Measurements from ENCODE around the gene GPHN. TPM values are rescaled to one million over a fixed set of nuclear protein-coding genes. Genes with fewer than 3 reads are reported as not detected.

GPHN gene
- total RNA-seq, 1 donor from 2014 or later, result 28.5 TPM

DNA sequence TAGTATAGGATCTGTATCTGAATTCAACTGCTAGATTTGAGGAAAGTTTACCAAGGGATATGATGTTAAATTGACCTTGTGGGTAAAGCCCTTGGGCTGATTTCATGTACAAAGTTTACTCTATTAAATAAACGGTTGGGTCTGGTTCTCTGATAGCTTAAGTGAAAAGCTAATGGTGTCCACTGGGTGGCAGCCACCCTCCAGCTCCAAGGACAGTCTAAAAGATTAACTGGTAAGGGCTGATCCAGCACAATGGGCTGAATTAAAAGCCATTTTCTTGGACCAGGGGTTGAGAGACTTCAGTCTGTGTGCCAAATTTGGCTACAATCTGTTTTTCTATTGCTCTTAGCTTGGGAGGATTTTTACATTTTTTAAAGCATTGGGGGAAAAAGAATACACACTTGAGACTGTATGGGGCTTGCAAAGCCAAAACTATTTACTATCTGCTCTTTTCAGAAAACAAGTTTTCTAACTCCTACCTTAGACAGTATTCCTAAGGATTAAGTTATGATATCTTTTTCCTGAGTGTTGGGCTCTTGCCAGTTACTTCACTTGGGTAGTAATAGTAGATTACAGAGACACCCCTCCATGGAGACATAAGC is 116.5 kb downstream of the GPHN start:
- intact Hi-C loops (cut with DNase I), result no loop called here
- Histone ChIP-seq H3K9me3 (no peaks in the 10 kb centered on the region), H3K27ac (no peak overlapping the region), H3K4me3 (no peak overlapping the region), H3K36me3 (no peaks in the 10 kb centered on the region), H3K27me3 (no peaks in the 10 kb centered on the region), H3K4me1 (no peaks in the 10 kb centered on the region)
- DNase-seq (peak; percentile 54), ATAC-seq (peak; percentile 90)
- TF ChIP-seq CTCF (IDR thresholded peaks at IDR 0.05), result peak; percentile 63

- TF ChIP-seq CTCF (IDR thresholded peaks at IDR 0.05), result no peak
- DNase-seq, result no peak
Observed at GRCh38 chr14:66628636-66629035, 120.7 kb downstream of the GPHN start.

GRCh38 chr14:66629499-66629898 is 121.6 kb downstream of the GPHN start:
- Histone ChIP-seq H3K4me3 (no peak overlapping the region), H3K27ac (no peak overlapping the region), H3K4me1 (no peaks in the 10 kb centered on the region), H3K9me3 (no peaks in the 10 kb centered on the region), H3K27me3 (no peaks in the 10 kb centered on the region), H3K36me3 (no peaks in the 10 kb centered on the region)
- no peak for TF ChIP-seq CTCF (IDR thresholded peaks at IDR 0.05)
- DNase-seq (no peak), ATAC-seq (no peak)
- intact Hi-C loops (cut with DNase I), result no loop called here

More at GRCh38 chr14:66628636-66629035, 120.7 kb downstream of the GPHN start:
- intact Hi-C loops (cut with DNase I), result no loop called here
- H3K9me3 ChIP-seq, result no peaks in the 10 kb centered on the region
- H3K36me3 ChIP-seq, result no peaks in the 10 kb centered on the region
- no peak overlapping the region for H3K27ac ChIP-seq
- H3K4me1 ChIP-seq, result no peaks in the 10 kb centered on the region
- H3K27me3 ChIP-seq, result no peaks in the 10 kb centered on the region
- H3K4me3 ChIP-seq, result no peak overlapping the region
- ATAC-seq, result no peak

GRCh38 chr14:66634876-66635275 is 126.9 kb downstream of the GPHN start:
- intact Hi-C loops (cut with DNase I), result no loop called here
- H3K36me3 ChIP-seq, result no peaks in the 10 kb centered on the region
- DNase-seq (no peak), ATAC-seq (no peak)
- H3K27me3 ChIP-seq, result no peaks in the 10 kb centered on the region
- H3K9me3 ChIP-seq, result no peaks in the 10 kb centered on the region
- no peak overlapping the region for H3K4me3 ChIP-seq
- H3K4me1 ChIP-seq, result no peaks in the 10 kb centered on the region
- no peak for TF ChIP-seq CTCF (IDR thresholded peaks at IDR 0.05)
- no peak overlapping the region for H3K27ac ChIP-seq

GRCh38 chr14:66635435-66635834 is 127.5 kb downstream of the GPHN start:
- Histone ChIP-seq H3K9me3 (no peaks in the 10 kb centered on the region), H3K4me1 (no peaks in the 10 kb centered on the region), H3K4me3 (no peak overlapping the region), H3K27me3 (no peaks in the 10 kb centered on the region), H3K27ac (no peak overlapping the region), H3K36me3 (no peaks in the 10 kb centered on the region)
- DNase-seq, result no peak
- ATAC-seq, result no peak
- intact Hi-C loops (cut with DNase I), result no loop called here
- no peak for TF ChIP-seq CTCF (IDR thresholded peaks at IDR 0.05)

DNA sequence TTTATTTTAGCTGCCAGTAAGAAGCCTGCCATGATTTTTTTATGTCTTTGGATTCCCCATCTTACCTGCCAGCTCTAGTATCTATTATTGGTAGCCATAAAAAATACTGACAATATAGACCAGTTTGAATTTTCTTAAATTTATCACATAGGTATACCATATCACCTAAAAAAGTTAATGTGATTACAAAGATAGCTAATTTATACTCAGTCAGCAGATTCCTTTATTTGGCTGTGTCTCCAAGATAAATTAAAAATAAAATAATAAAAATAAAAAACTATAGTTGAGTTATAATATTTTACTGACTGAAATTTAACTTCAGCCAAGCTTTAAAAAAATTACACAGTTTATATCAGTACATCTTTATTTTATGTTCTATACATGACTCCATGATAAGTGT is 128.3 kb downstream of the GPHN start:
- intact Hi-C loops (cut with DNase I), result no loop called here
- ATAC-seq, result no peak

More for the DNA sequence above, 128.3 kb downstream of the GPHN start:
- no peaks in the 10 kb centered on the region for H3K9me3 ChIP-seq
- no peaks in the 10 kb centered on the region for H3K4me1 ChIP-seq
- no peaks in the 10 kb centered on the region for H3K36me3 ChIP-seq
- no peak for DNase-seq
- no peak overlapping the region for H3K4me3 ChIP-seq
- no peak overlapping the region for H3K27ac ChIP-seq
- no peaks in the 10 kb centered on the region for H3K27me3 ChIP-seq
- no peak for TF ChIP-seq CTCF (IDR thresholded peaks at IDR 0.05)
